OCI-LY1 (cell line): ENCODE measurements around the gene PRKCA.

Experiments
- EZH2 ChIP-seq: fragments of 200-600 bp; sonication (generic), shearing (Covaris generic); IDR thresholded peaks from 2 replicates; pipeline ENCODE4 v1.8.0; 2017; ENCODE audit warnings: borderline replicate concordance, mixed run types, mild to moderate bottlenecking, antibody characterized with exemption, low read length, moderate library complexity, mixed read lengths
- TF ChIP-seq, protein P1 (sequence below): fragments of 200-600 bp; sonication (generic), shearing (Covaris generic); IDR thresholded peaks from 2 replicates; pipeline ENCODE4 v1.5.1; 2017; ENCODE audit warnings: mild to moderate bottlenecking, antibody characterized with exemption, low read length, moderate library complexity, mixed read lengths

DNA sequence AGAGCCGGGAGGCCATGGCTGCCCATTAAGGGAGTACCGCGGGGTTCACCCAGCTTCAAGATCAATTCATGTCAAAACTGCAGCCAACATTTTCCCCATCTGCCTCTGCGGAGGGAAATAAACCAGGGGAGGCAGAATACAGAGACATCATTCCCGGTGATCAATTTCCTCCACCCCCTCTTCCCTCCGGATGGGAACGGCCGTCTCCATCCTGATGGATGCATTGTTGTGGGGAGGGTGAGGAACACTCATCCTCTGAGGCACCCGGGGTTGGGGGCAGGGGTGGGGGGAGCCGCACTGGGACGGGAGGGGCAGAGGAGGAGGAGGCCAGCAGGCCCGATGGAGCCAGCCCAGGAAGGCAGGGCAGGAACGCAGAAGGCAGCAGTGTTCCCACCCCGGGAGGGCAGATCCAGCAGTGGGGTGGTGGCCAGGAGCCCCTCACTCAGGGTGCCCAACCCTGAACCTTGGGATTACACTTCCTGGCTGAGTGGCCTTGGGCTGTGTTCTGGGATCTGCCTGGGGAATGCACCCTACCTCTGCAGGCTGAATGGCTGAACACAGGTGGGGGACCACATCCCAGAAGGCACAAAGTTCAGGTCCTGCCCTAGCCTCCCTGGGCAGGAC, 546.7 kb downstream of the PRKCA start:
- TF ChIP-seq, protein P1, sequence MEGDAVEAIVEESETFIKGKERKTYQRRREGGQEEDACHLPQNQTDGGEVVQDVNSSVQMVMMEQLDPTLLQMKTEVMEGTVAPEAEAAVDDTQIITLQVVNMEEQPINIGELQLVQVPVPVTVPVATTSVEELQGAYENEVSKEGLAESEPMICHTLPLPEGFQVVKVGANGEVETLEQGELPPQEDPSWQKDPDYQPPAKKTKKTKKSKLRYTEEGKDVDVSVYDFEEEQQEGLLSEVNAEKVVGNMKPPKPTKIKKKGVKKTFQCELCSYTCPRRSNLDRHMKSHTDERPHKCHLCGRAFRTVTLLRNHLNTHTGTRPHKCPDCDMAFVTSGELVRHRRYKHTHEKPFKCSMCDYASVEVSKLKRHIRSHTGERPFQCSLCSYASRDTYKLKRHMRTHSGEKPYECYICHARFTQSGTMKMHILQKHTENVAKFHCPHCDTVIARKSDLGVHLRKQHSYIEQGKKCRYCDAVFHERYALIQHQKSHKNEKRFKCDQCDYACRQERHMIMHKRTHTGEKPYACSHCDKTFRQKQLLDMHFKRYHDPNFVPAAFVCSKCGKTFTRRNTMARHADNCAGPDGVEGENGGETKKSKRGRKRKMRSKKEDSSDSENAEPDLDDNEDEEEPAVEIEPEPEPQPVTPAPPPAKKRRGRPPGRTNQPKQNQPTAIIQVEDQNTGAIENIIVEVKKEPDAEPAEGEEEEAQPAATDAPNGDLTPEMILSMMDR: no peak
- TF ChIP-seq EZH2: no peak
